K562 (cell line): ENCODE results near the gene ABLIM2. TPM values are rescaled to one million over a fixed set of nuclear protein-coding genes. Genes with fewer than 3 reads are reported as not detected.

Experiments used
- ATAC-seq: fragments of 200-7000 bp; cut with Tn5 transposase; 3 replicates; pipeline ENCODE4 v1.9.1; 2020; ENCODE audit warnings: moderate library complexity
- BruUV-seq: library from RNA; stranded (reverse); fragments of 400-500 nt; replicated peaks from 2 replicates; lab custom pipeline; 2021; lab: Mats Ljungman, UMichigan
- CTCF ChIA-PET: fragments of 300-600 bp; formaldehyde crosslinking; extraction: SDS; loops from one replicate; lab custom pipeline; 2021; ENCODE audit warnings: low intra/inter-chr PET ratio; lab: Yijun Ruan, JAX
- POLR2A ChIA-PET: fragments of 300-600, 350-650 bp; sonication (Branson Sonifier 250); formaldehyde crosslinking; extraction: SDS; loops from one replicate; lab custom pipeline; 2021; ENCODE audit warnings: antibody characterized with exemption, inconsistent platforms; lab: Yijun Ruan, JAX
- DNase-seq, 4 experiments: peaks; one replicate each; pipeline versions ENCODE4 v3.0.0 to v3.0.0-alpha.2; 2011 to 2018; ENCODE audit warnings: low spot score in 3 of 4, mixed read lengths in 3 of 4; ENCODE audit errors: extremely low read depth in 1 of 4
- FAIRE-seq: peaks from 2 replicates; lab custom pipeline; 2011; peaks lifted over from hg19 to GRCh38; lab: Jason Lieb, UNC
- H2AFZ ChIP-seq: 2 replicates; pipeline ENCODE4 v1.6.0; 2011; ENCODE audit warnings: low read depth, low read length, control low read depth, inconsistent platforms
- H3K27ac ChIP-seq: fragments of 200-600 bp; 3 replicates; pipeline ENCODE4 v1.8.0; 2011; ENCODE audit warnings: low read depth, mild to moderate bottlenecking, control low read depth, inconsistent platforms, low read length, moderate library complexity, mixed read lengths; ENCODE audit errors: extremely low read depth
- H3K27me3 ChIP-seq, 2 experiments: fragments of 300-600 bp in 1 of 2; 2 replicates in 1 of 2; 3 replicates in 1 of 2; pipeline versions ENCODE4 v1.6.0 to v1.8.0; 2011; ENCODE audit warnings: inconsistent platforms in 2 of 2, low read length in 2 of 2, mild to moderate bottlenecking in 1 of 2, mixed read lengths in 1 of 2, moderate library complexity in 1 of 2; ENCODE audit not compliant: control insufficient read depth in 2 of 2, insufficient read depth in 2 of 2
- H3K36me3 ChIP-seq: fragments of 300-600 bp; 3 replicates; pipeline ENCODE4 v1.8.0; 2011; ENCODE audit warnings: mild to moderate bottlenecking, low read length, inconsistent platforms; ENCODE audit not compliant: control insufficient read depth, insufficient read depth
- H3K4me1 ChIP-seq, 2 experiments: fragments of 200-600 bp in 1 of 2; replicated peaks in 1 of 2; 2 replicates in 1 of 2; 3 replicates in 1 of 2; pipeline versions ENCODE4 v1.5.1 to v1.8.0; 2011; ENCODE audit warnings: inconsistent platforms in 2 of 2, low read length in 2 of 2, mild to moderate bottlenecking in 1 of 2, mixed read lengths in 1 of 2, moderate library complexity in 1 of 2; ENCODE audit not compliant: control insufficient read depth in 2 of 2, insufficient read depth in 2 of 2
- H3K4me2 ChIP-seq: 2 replicates; pipeline ENCODE4 v1.6.1; 2011; ENCODE audit warnings: low read length, control low read depth, inconsistent platforms, mixed read lengths; ENCODE audit not compliant: insufficient read depth
- H3K4me3 ChIP-seq: fragments of 200-600 bp; sonication (generic), shearing (Covaris generic); 2 replicates; pipeline ENCODE4 v1.5.1; 2016; ENCODE audit warnings: control low read depth, inconsistent platforms
- H3K79me2 ChIP-seq: fragments of 200-600 bp; 3 replicates; pipeline ENCODE4 v1.8.0; 2011; ENCODE audit warnings: low read length, inconsistent platforms; ENCODE audit not compliant: control insufficient read depth, insufficient read depth
- H3K9ac ChIP-seq, 2 experiments: 2 replicates each; pipeline versions ENCODE4 v1.6.0 to v1.6.1; 2011; ENCODE audit warnings: low read depth in 2 of 2, low read length in 2 of 2, control low read depth in 1 of 2, inconsistent platforms in 1 of 2, mild to moderate bottlenecking in 1 of 2, mixed read lengths in 1 of 2; ENCODE audit not compliant: insufficient read depth in 1 of 2
- H3K9me1 ChIP-seq: one replicate; pipeline ENCODE4 v1.6.0; 2011; ENCODE audit warnings: inconsistent platforms, mild to moderate bottlenecking, low read length, moderate library complexity; ENCODE audit not compliant: control insufficient read depth, insufficient read depth
- H3K9me3 ChIP-seq: replicated peaks from 2 replicates; pipeline ENCODE4 v1.5.1; 2011; ENCODE audit warnings: low read depth, low read length, inconsistent platforms; ENCODE audit not compliant: control insufficient read depth, insufficient read depth
- H4K20me1 ChIP-seq: replicated peaks from 2 replicates; pipeline ENCODE4 v1.6.1; 2011; ENCODE audit warnings: low read length, inconsistent platforms, mixed read lengths; ENCODE audit not compliant: control insufficient read depth, insufficient read depth
- BRD4 ChIP-seq: fragments of 200-600 bp; sonication (generic); IDR thresholded peaks from 2 replicates; pipeline ENCODE4 v1.6.1; 2017; ENCODE audit warnings: inconsistent platforms
- BRF2 ChIP-seq: IDR thresholded peaks from 3 replicates; pipeline ENCODE4 v1.6.1; 2011; ENCODE audit warnings: borderline replicate concordance, mild to moderate bottlenecking; ENCODE audit not compliant: insufficient read length, insufficient read depth
- CBX2 ChIP-seq: fragments of 200-600 bp; sonication (generic); IDR thresholded peaks from one replicate; pipeline ENCODE4 v1.6.1; 2012; ENCODE audit warnings: mild to moderate bottlenecking, low read length, inconsistent platforms; ENCODE audit not compliant: insufficient read depth, poor library complexity, severe bottlenecking
- CEBPB ChIP-seq: fragments of 450-650 bp; IDR thresholded peaks from 2 replicates; pipeline ENCODE4 v1.6.1; 2016; ENCODE audit warnings: missing genetic modification characterization, missing compliant biosample characterization
- CHAMP1 ChIP-seq: fragments of 450-650 bp; IDR thresholded peaks from 2 replicates; pipeline ENCODE4 v1.6.1; 2016; ENCODE audit warnings: mild to moderate bottlenecking
- ERF ChIP-seq: fragments of 450-650 bp; formaldehyde crosslinking; IDR thresholded peaks from 2 replicates; pipeline ENCODE4 v1.4.0; 2020; ENCODE audit warnings: mild to moderate bottlenecking, mixed read lengths
- HLTF ChIP-seq: fragments of 450-650 bp; IDR thresholded peaks from 2 replicates; pipeline ENCODE4 v1.6.1; 2016
- KLF6 ChIP-seq: fragments of 250-450 bp; sonication (Bioruptor Pico); IDR thresholded peaks from 2 replicates; pipeline ENCODE4 v1.4.0; 2020; ENCODE audit warnings: mild to moderate bottlenecking, moderate library complexity, borderline replicate concordance
- LARP7 ChIP-seq: fragments of 450-650 bp; IDR thresholded peaks from 2 replicates; pipeline ENCODE4 v1.6.1; 2016
- NR2F6 ChIP-seq: fragments of 450-650 bp; formaldehyde crosslinking; IDR thresholded peaks from 2 replicates; pipeline ENCODE4 v1.4.0; 2020; ENCODE audit warnings: mild to moderate bottlenecking
- SNRNP70 ChIP-seq: fragments of 200-400 bp; formaldehyde crosslinking; optimal IDR thresholded peaks from 2 replicates; pipeline ENCODE3; 2017; ENCODE audit warnings: low read depth, low read length
- TEAD4 ChIP-seq, 2 experiments: sonication (generic) in 1 of 2; formaldehyde crosslinking in 1 of 2; IDR thresholded peaks; 2 replicates each; pipeline versions ENCODE4 v1.6.1 to v1.8.0; 2012 to 2022; ENCODE audit warnings: borderline replicate concordance in 1 of 2, inconsistent platforms in 1 of 2, low read length in 1 of 2, mild to moderate bottlenecking in 1 of 2, missing genetic modification reagents in 1 of 2
- XRCC5 ChIP-seq: fragments of 200-400 bp; formaldehyde crosslinking; IDR thresholded peaks from 2 replicates; pipeline ENCODE4 v1.6.1; 2017; ENCODE audit warnings: low read depth, mild to moderate bottlenecking, low read length
- ZHX1 ChIP-seq: fragments of 150-350 bp; conservative IDR thresholded peaks from 2 replicates; pipeline ENCODE4 v1.6.1; 2014; ENCODE audit warnings: low read length
- ZNF57 ChIP-seq: fragments of 450-650 bp; formaldehyde crosslinking; IDR thresholded peaks from 2 replicates; pipeline ENCODE4 v1.4.0; 2020; ENCODE audit warnings: mild to moderate bottlenecking, moderate library complexity
- WGBS: fragments of 100-300 bp; shearing (Covaris generic); methylation state at CpG from one replicate; pipeline ENCODE4 v1.1.6; 2016; ENCODE audit warnings: low coverage, mixed read lengths; ENCODE audit not compliant: insufficient coverage; ENCODE audit errors: missing lambda C conversion rate; 5-methylcytosine and 5-hydroxymethylcytosine counted together
- in situ Hi-C: fragments of 300-500 bp; cut with MboI; formaldehyde crosslinking; loops from 4 replicates; pipeline ENCODE4 v1.15.0; 2018; ENCODE audit warnings: inconsistent platforms, mixed read lengths
- intact Hi-C: fragments of 100-400 bp; cut with micrococcal nuclease; formaldehyde crosslinking; loops from 2 replicates; pipeline ENCODE4 v1.14.2; 2022
- polyA plus RNA-seq, 8 experiments: library from polyadenylated mRNA; depleted of rRNA in 4 of 8; stranded (reverse) in 5 of 8; unstranded in 3 of 8; fragments of >200 nt; fragmentation: Nextera tagmentation in 2 of 8; fragmentation: Illumina TruSeq in 1 of 8; extraction: Ambion mirVana in 2 of 8; extraction: Trizol in 1 of 8; gene quantifications; 2 replicates each; pipeline versions ENCODE4 v1.2.1 to v1.2.3, GENCODE V29; 2011 to 2014; ENCODE audit warnings: inconsistent platforms in 1 of 8, missing spikeins in 1 of 8
- total RNA-seq, 7 experiments: library from RNA; depleted of rRNA in 6 of 7; stranded (reverse); fragments of >200 nt in 6 of 7; fragmentation: Illumina TruSeq in 2 of 7; extraction: Trizol in 2 of 7; gene quantifications; 2 replicates each; pipeline versions ENCODE4 v1.2.1 to v1.2.3, GENCODE V29; 2011 to 2021; ENCODE audit warnings: low replicate concordance in 1 of 7

The ABLIM2 gene
- total and polyA plus RNA-seq, 9 of the 15 experiments (the other 6 are each of a cell fraction or from before 2014, with no cell fraction given), result not detected

GRCh38 chr4:7967063-7967440, 191.6 kb downstream of the ABLIM2 start:
- WGBS, result 0% methylated on average over 9 of the region's 9 CpGs
- ChIA-PET CTCF (no interaction called here), POLR2A (interaction anchor here (0.6 kb wide), 1 partner anchor 206 kb away, joined by 4 read pairs; no protein-coding TSS in a partner anchor)
- H3K9me1 ChIP-seq, result peaks cover 3% of the 10 kb centered on the region
- no peaks in the 10 kb centered on the region for H3K36me3 ChIP-seq
- FAIRE-seq (no peak), ATAC-seq (no peak), DNase-seq (no peak)
- H3K79me2 ChIP-seq, result no peaks in the 10 kb centered on the region
- H3K4me1 ChIP-seq, result peaks cover 0 to 5% of the 10 kb centered on the region in 2 experiments; a peak in 2 of 5 replicates
- H3K27ac ChIP-seq, result no peak overlapping the region
- H3K9me3 ChIP-seq, result no peaks in the 10 kb centered on the region
- peaks cover 19 to 52% of the 10 kb centered on the region in 2 experiments; a peak in 3 of 5 replicates for H3K27me3 ChIP-seq
- intact Hi-C loops (no loop called here), in situ Hi-C loops (no loop called here)
- H3K4me2 ChIP-seq, result no peak overlapping the region
- no TSS peak for BruUV-seq
- H4K20me1 ChIP-seq, result peaks cover 7% of the 10 kb centered on the region
- H3K4me3 ChIP-seq, result no peak overlapping the region
- H3K9ac ChIP-seq, result no peak overlapping the region
- H2AFZ ChIP-seq, result no peak overlapping the region
- TF ChIP-seq TEAD4 (IDR thresholded peaks at IDR 0.05; ENCODE audit: low read length) (no peak), TEAD4 (CRISPR knock-in tag; IDR thresholded peaks at IDR 0.05; ENCODE audit: borderline replicate concordance) (no peak), NR2F6 (CRISPR knock-in tag) (no peak), ZHX1 (no peak), XRCC5 (no peak), CBX2 (no peak), KLF6 (CRISPR knock-in tag) (no peak), SNRNP70 (no peak), CHAMP1 (no peak), LARP7 (no peak), HLTF (no peak), ZNF57 (CRISPR knock-in tag) (no peak), CEBPB (tag) (no peak), BRF2 (no peak), BRD4 (no peak), ERF (no peak)
